NCI-H1105 treated with DMSO at 0.1 percent for 48 hours (cell line): ENCODE data around the gene KCNE2.
"Not testable (repeated sequence)": the region's sequence is repeated elsewhere in the genome, so short reads cannot be mapped to it uniquely, and the experiment has no call there.

Experiments used
- DNase-seq: peaks from one replicate; lab custom pipeline; 2025; lab: John Stamatoyannopoulos, UW

The KCNE2 gene

GRCh38 chr21:34407294-34407693 lies 43.5 kb downstream of the KCNE2 start:
- DNase-seq = not testable (repeated sequence)

- not testable (repeated sequence) for DNase-seq
These were observed 53.8 kb downstream of the KCNE2 start for GRCh38 chr21:34417448-34418077.
